Loucy (cell line): ENCODE measurements around the gene GNPTAB.

ENCODE experiments used
- H2AFZ ChIP-seq: fragments of 200-600 bp; sonication (generic); 2 replicates; pipeline ENCODE4 v1.6.0; 2016; ENCODE audit warnings: antibody characterized with exemption, mild to moderate bottlenecking, low read length, moderate library complexity
- H3F3A ChIP-seq: fragments of 200-600 bp; 2 replicates; pipeline ENCODE4 v1.6.0; 2016; ENCODE audit warnings: antibody characterized with exemption, low read depth, mild to moderate bottlenecking
- H3K27me3 ChIP-seq: fragments of 200-600 bp; sonication (generic); 2 replicates; pipeline ENCODE4 v1.6.1; 2014; ENCODE audit warnings: low read length, mild to moderate bottlenecking; ENCODE audit not compliant: insufficient read depth, poor library complexity, severe bottlenecking
- H3K36me3 ChIP-seq: fragments of 200-600 bp; sonication (generic); 2 replicates; pipeline ENCODE4 v1.6.1; 2016; ENCODE audit warnings: low read length; ENCODE audit not compliant: insufficient read depth
- H3K4me1 ChIP-seq: fragments of 200-600 bp; sonication (generic); 2 replicates; pipeline ENCODE4 v1.5.1; 2014; ENCODE audit warnings: low read length, mild to moderate bottlenecking; ENCODE audit not compliant: insufficient read depth, poor library complexity, severe bottlenecking
- H3K4me2 ChIP-seq: fragments of 200-600 bp; sonication (generic); 2 replicates; pipeline ENCODE4 v1.6.0; 2014; ENCODE audit warnings: antibody characterized with exemption, low read length, low read depth, mild to moderate bottlenecking; ENCODE audit not compliant: poor library complexity, severe bottlenecking
- H3K4me3 ChIP-seq: fragments of 200-600 bp; sonication (generic); 2 replicates; pipeline ENCODE4 v1.5.1; 2014; ENCODE audit warnings: low read length, mild to moderate bottlenecking, mixed read lengths; ENCODE audit not compliant: poor library complexity, severe bottlenecking
- H3K79me2 ChIP-seq: fragments of 200-600 bp; sonication (generic); 2 replicates; pipeline ENCODE4 v1.6.1; 2014; ENCODE audit warnings: low read length; ENCODE audit not compliant: insufficient read depth
- H3K9ac ChIP-seq: fragments of 200-600 bp; sonication (generic); 2 replicates; pipeline ENCODE4 v1.6.0; 2014; ENCODE audit warnings: mild to moderate bottlenecking, low read depth, low read length, moderate library complexity; ENCODE audit not compliant: poor library complexity, severe bottlenecking
- H3K9me2 ChIP-seq: fragments of 200-600 bp; sonication (generic); replicated peaks from 2 replicates; pipeline ENCODE4 v1.6.1; 2016; ENCODE audit warnings: low read depth, low read length, mixed read lengths
- H3K9me3 ChIP-seq: fragments of 200-600 bp; sonication (generic); 2 replicates; pipeline ENCODE4 v1.6.1; 2014; ENCODE audit warnings: mild to moderate bottlenecking, antibody characterized with exemption, low read length, low read depth; ENCODE audit not compliant: insufficient read depth
- H4K20me1 ChIP-seq: fragments of 200-600 bp; sonication (generic); 2 replicates; pipeline ENCODE4 v1.6.0; 2014; ENCODE audit warnings: antibody characterized with exemption, low read length, mild to moderate bottlenecking; ENCODE audit not compliant: insufficient read depth, poor library complexity, severe bottlenecking
- EZH2phosphoT487 ChIP-seq: fragments of 200-600 bp; IDR thresholded peaks from 2 replicates; pipeline ENCODE4 v1.6.1; 2018; ENCODE audit warnings: antibody characterized with exemption, mild to moderate bottlenecking, moderate library complexity, borderline replicate concordance
- TF ChIP-seq, protein P1 (sequence below): fragments of 200-600 bp; sonication (generic); conservative IDR thresholded peaks from 2 replicates; pipeline ENCODE4 v1.5.1; 2014; ENCODE audit warnings: mild to moderate bottlenecking, antibody characterized with exemption, low read length

Gene GNPTAB

DNA sequence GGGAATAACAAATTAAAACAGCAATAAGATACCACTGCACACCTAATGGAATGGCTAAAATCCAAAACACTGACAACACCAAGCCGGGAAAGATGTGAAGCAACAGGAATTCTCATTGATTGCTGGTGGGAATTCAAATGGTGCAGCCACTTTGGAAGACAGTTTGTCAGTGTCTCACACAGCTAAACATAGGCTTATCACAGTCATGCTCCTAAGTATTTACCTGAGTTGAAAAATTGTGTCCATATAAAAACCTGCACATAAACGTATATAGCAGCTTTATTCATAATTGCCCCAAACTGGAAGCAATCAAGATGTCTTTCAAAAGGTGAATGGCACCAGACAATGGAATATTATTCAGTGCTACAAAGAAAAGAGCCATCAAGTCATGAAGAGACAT lies 21.6 kb downstream of the GNPTAB start:
- H3K4me2 ChIP-seq: no peak overlapping the region
- no peaks in the 10 kb centered on the region for H3K9me3 ChIP-seq
- no peak overlapping the region for H2AFZ ChIP-seq
- no peaks in the 10 kb centered on the region; the same call in 1 of the 2 replicates for H3K36me3 ChIP-seq
- no peak overlapping the region for H3K9ac ChIP-seq
- H3K4me1 ChIP-seq: peaks cover 10% of the 10 kb centered on the region
- no peaks in the 10 kb centered on the region for H3K27me3 ChIP-seq
- peaks cover 8% of the 10 kb centered on the region for H4K20me1 ChIP-seq
- peaks cover 94% of the 10 kb centered on the region for H3K79me2 ChIP-seq
- H3K9me2 ChIP-seq: no peaks in the 10 kb centered on the region
- no peak overlapping the region for H3K4me3 ChIP-seq
- H3F3A ChIP-seq: no peaks in the 10 kb centered on the region
- TF ChIP-seq EZH2phosphoT487: no peak
- TF ChIP-seq, protein P1, sequence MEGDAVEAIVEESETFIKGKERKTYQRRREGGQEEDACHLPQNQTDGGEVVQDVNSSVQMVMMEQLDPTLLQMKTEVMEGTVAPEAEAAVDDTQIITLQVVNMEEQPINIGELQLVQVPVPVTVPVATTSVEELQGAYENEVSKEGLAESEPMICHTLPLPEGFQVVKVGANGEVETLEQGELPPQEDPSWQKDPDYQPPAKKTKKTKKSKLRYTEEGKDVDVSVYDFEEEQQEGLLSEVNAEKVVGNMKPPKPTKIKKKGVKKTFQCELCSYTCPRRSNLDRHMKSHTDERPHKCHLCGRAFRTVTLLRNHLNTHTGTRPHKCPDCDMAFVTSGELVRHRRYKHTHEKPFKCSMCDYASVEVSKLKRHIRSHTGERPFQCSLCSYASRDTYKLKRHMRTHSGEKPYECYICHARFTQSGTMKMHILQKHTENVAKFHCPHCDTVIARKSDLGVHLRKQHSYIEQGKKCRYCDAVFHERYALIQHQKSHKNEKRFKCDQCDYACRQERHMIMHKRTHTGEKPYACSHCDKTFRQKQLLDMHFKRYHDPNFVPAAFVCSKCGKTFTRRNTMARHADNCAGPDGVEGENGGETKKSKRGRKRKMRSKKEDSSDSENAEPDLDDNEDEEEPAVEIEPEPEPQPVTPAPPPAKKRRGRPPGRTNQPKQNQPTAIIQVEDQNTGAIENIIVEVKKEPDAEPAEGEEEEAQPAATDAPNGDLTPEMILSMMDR: no peak

DNA sequence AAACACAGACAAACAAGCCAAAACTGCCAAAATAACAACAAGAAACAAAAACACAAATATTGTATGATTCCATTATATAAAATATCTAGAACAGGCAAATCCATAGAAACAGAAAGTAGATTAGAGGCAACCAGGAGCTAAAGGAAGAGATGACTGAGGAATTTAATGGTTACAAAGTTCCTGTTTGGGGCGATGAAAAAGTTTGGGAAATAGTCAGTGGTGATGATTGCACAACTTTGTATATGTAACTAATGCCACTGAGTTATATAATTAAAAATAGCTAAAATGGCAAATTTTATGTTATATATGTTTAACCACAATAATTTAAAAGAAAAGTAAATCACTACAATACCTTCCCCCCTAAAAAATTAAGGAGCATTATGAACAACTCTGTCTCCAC lies 24.5 kb downstream of the GNPTAB start:
- Histone ChIP-seq H4K20me1 (peaks cover 9% of the 10 kb centered on the region), H3K36me3 (no peaks in the 10 kb centered on the region; the same call in 1 of the 2 replicates), H3K4me1 (peaks cover 14% of the 10 kb centered on the region), H3K9me2 (no peaks in the 10 kb centered on the region), H3K4me3 (no peak overlapping the region), H3K79me2 (peaks cover 94% of the 10 kb centered on the region), H3K27me3 (no peaks in the 10 kb centered on the region), H3F3A (no peaks in the 10 kb centered on the region), H3K9ac (no peak overlapping the region), H3K4me2 (no peak overlapping the region), H3K9me3 (no peaks in the 10 kb centered on the region), H2AFZ (no peak overlapping the region)
- TF ChIP-seq, protein P1: no peak
- TF ChIP-seq EZH2phosphoT487: no peak

DNA sequence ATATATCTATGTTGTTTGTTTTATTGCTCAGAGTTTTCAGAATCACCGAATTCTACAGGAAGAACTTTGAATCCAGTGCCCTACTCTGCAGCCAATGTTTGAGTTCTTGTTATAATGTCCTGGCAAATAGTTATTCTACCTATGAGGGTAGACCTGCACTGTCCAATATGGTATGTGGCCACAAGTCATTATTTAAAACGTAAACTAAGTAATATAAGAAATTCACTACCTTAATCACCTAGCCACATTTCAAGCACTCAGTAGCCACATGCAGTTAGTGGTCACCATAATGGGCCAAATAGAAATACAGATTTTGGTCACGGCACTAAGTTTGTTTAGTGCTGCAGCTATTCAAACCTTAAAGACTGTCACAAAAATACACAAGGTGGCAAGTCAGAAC lies 26.4 kb downstream of the GNPTAB start:
- no peak overlapping the region for H3K4me2 ChIP-seq
- no peaks in the 10 kb centered on the region for H3K27me3 ChIP-seq
- H3K9ac ChIP-seq: no peak overlapping the region
- H2AFZ ChIP-seq: no peak overlapping the region
- peaks cover 20% of the 10 kb centered on the region for H3K4me1 ChIP-seq
- no peak overlapping the region for H3K4me3 ChIP-seq
- peaks cover 4% of the 10 kb centered on the region for H4K20me1 ChIP-seq
- TF ChIP-seq, protein P1: no peak
- no peak for TF ChIP-seq EZH2phosphoT487
- H3K9me2 ChIP-seq: no peaks in the 10 kb centered on the region
- no peaks in the 10 kb centered on the region; the same call in 1 of the 2 replicates for H3K36me3 ChIP-seq
- H3F3A ChIP-seq: no peaks in the 10 kb centered on the region
- peaks cover 96% of the 10 kb centered on the region for H3K79me2 ChIP-seq
- H3K9me3 ChIP-seq: no peaks in the 10 kb centered on the region
